ENCODE measurements around the gene FTO.

Gene FTO

GRCh38 chr16:53904533-53904932 lies 200.6 kb downstream of the FTO start:
- no peak for DNase-seq

DNA sequence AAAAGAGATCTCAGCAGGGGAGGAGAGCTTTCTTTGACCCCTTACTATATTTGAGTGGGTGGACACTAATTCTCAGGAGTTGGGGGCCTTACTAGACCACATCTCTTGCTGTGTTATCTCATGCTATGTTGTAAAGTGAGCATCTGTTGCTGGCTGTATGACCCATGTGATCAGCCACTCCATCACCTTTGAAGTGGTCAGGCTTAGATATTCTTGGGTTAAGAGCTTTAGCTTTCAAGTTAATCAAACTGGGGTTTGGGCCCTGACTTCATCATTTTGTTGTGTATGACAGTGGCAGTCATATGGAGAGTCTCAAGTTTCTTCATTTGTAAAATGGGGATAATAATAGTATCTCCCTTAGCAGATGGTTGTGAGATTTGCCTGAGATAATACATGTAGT lies 201.1 kb downstream of the FTO start:
- no peak for DNase-seq

DNA sequence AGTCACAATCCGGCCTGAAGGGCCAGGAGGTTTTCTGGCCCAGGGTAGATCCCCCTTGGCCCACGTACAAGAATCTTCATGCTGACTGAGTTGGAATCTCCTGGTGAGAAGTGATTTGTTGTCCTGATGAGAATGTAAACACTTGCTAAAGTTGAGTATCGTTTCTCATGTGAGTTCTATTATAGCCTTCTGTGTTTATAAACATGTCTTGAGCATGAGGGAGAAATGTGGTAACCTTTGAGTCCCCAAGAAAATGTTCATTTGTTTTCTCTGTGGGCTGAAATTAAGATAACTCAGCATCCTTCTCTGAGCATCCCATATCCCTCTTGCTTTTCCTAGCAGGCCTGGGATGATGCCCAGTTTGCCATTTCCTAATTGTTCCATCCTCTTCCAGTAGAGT lies 204.8 kb downstream of the FTO start:
- DNase-seq = no peak

- no peak for DNase-seq
These were observed 207.0 kb downstream of the FTO start for GRCh38 chr16:53910990-53911389.

GRCh38 chr16:53911513-53911912 lies 207.6 kb downstream of the FTO start:
- no peak for DNase-seq

DNA sequence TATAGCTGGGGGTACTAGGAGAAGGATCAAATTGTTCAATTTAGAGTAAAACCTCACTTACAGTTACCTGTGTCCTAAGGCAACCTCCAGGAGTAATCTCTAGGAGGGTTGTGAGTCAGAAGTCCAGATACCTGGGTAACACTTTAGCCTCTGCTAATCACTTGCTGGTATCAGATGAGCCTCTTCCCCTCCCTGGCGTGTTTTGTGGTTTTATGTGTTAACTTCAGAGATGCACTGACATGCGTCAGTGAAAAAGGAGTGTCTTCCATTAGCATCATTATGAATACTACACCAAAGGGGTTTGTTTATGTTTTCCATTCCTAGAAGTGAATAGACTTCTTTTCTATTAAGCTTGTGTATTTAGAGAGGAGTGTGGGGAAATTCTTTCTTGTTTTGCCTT lies 208.2 kb downstream of the FTO start:
- no peak for DNase-seq

DNA sequence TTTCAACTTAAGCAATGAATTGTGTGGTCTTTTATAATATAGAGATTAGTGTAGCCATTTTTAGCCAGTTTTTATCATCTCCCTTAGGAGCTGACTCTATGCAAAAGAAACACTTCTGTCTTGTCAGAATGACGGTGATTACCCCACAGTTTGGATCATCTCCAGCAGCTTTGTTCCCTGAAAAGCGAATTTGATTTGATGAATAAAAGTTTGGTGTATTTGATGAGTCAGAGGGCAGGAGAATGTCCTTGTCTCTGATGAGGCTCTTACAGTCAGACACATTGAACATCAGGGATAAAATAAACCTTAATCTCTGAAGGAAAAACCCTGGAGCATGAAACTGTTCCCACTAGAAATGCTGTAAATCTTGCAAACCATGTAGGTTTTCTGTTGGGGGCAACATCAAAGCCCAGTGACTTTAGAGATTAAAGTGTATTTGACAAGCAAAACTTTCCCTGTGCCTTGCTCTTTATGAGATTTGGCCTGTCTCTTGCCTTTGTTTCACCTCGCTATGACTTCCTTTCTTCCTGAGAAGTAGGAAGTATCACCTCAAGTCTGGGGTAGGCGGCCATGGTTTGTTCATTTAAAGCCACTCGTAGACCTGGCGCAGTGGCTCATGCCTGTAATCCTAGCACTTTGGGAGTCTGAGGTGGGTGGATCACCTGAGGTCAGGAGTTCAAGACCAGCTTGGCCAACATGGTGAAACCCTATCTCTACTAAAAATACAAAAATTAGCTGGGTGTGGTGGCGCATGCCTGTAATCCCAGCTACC lies 209.3 kb downstream of the FTO start:
- DNase-seq = peak; percentile 92

DNA sequence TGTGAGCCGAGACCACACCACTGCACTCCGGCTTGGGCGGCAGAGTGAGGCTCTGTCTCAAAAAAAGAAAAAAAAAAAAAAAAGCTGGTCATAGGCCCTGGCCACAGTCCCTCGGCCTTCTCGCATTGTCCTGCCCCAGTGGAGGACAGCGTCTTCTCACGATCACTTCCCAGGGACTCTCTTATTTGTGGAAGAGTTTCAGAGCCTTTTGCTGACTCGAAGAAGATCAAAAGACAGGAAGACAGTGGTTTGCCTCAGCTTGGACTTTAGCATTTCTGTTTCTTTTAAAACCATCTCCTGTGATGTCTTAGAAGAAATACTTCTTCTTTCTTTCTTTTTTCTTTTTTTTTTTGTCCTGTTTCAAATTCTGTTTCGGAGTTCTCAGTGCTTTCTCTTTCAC lies 210.0 kb downstream of the FTO start:
- DNase-seq = no peak

DNA sequence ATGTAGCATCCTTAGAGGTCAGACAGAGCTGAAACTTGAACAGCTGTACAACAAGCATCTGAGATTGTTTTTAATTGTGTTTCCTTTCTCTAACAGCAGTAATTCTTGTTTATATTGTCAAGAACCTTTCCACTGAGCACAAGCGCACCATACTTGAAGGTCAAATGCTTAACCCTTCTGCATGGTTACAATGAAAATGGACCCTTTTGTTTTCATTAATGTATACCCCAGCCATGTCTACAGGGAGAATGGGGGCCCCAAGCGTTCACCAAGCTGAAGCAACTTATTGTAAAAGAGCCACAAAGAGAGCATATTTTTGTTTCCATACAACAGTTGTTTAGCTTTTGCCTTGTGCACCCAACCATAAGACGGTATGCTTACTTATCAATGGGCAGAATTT lies 210.8 kb downstream of the FTO start:
- no peak for DNase-seq

GRCh38 chr16:53915452-53916160 lies 211.7 kb downstream of the FTO start:
- peak; percentile 53 for DNase-seq

DNA sequence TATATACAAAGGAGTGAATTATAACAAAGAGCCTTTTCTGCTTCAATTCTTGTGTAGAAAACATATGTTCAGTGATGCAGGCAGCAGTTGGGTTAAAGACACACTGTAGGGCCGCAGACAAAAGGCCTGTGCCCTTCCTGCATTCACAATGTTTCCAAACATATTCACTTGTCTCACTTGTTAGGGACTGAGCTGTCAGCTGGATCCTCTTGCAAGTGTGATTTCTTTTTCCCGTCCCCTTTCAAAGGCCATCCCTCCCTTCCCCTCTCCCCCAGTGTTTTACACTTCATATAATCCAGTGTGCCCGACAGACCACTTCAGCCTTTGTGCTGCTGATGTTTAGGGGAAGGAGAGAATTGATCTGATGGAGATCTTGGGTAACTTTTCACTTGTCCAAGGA lies 217.0 kb downstream of the FTO start:
- no peak for DNase-seq

- DNase-seq = no peak
These were observed 218.3 kb downstream of the FTO start for GRCh38 chr16:53922067-53922806.

DNA sequence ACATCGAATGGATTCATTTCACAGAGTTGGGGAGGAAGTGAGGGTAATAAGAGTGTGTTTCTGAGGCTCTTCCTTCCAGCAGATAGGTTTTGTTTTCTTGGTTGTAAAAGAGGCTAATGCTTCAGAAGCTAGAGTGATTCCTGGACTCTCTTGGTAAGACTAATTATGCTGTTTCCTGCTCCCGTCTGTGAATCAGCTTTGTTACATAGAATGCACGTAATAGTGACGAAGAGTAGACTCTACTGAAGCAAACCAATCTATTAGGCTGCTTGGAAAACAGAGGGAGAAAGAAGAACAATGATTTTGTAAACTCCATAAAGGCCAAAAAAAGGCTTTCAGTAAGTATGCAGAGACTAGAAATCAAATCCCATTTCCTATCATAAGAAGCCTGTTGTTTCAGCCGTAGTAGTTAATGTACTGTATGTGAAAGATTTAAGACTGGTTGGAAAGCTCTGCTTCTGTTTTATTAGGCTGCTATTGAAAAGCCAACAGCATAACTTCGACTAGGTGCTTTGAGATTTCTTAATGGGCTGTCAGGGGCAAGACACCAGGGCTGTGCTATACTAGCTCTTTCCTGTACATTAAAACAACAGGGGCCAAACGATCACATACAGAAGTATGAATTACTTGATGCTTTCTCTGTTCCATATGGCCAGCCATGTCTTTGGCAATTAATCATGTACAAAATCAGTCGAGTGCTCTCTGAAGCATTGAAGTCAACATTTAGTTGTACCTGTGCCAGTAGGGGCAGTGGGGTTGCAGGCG lies 219.0 kb downstream of the FTO start:
- DNase-seq = no peak

DNA sequence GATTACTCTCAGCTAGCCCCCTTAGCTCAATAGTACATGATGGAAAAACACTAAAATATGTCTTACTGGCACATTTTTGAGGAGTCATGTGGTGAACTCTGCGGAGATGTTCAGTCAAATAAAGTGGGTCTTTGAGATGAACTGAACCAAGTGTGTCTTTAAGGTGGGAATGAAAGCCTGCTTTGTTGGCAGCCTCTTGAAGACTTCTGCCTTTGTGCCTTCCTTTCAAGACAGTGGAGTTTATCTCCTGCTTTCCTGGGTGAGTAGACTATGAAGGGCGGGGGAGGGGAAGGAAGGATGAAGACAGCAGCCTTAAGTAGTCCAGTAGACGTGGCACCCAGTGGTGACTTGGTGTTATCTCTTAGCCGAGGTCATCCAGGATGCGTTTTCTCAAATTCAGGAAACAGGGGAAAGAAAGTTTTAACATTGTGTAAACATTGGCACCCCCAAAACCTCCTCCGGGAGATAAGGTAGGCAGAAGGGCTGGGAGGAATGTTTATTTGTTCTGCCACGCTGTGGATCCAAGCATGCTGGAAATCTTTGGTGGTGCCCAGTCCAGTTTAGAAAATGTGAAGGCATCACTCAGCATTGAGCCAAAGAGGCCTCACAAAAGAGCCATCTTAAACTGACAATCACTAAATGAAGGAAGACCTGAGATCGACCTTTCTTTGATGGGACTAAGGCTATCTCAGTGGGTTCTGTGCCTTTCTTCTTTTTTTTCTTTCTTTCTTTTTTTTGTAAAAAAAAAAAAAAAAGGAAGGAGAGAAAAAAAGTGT lies 220.6 kb downstream of the FTO start:
- DNase-seq = no peak

DNA sequence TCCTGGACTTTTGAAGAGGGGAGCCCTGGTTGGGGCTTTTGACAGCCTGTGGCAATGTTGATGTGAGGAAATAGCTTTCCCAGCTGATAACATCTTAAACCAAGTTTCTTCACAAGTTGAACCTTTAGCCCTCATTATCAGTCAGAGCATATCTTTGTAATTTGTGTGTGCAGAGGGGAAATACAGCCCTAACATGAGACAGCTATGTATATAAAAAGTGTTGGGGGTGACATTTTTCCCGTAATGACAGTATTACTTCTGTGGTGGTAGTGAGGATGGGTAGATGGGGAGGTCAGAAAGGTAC lies 221.1 kb downstream of the FTO start:
- DNase-seq = no peak

DNA sequence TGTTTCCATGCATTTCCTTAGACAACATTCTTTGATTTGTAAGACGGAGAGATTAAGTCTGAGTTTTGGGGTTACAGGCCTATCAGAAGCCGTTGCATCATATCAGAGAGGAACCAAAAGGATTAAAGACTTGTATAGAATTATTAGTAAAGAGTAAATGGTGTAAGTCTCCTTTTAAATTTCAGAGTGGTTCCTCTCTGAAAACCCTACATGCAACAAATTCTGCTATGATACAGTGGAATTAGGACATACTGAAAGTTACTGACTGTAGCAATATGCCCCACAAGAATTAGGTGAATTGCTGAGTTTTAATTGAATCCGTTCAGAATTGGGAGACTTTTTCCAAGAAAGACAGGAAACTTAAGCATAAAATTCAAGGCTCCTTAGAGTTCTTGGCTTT lies 221.6 kb downstream of the FTO start:
- DNase-seq = no peak

DNA sequence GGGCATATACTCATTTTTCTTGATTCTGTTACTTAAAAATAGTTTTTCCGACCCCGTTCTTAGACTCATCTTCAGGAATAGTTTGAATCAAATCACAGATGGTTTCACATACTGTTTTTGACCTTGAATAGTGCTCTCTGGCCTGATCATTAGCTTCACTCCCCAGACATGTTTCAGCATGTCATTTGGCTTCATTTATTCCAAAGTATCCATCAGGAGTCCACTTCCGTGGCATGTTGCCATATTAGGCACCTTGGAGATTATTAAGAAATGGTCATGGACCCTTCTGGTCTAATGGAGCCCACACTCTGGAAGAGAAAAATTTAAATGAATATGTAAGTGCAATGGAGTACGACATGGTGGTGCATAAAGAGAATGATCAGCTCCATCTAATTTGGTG lies 222.3 kb downstream of the FTO start:
- DNase-seq = no peak

- DNase-seq = no peak
These were observed 229.0 kb downstream of the FTO start for GRCh38 chr16:53932975-53933374.

GRCh38 chr16:53933407-53933806 lies 229.5 kb downstream of the FTO start:
- no peak for DNase-seq

GRCh38 chr16:53936052-53936451 lies 232.1 kb downstream of the FTO start:
- no peak for DNase-seq

- no peak for DNase-seq
These were observed 232.6 kb downstream of the FTO start for GRCh38 chr16:53936529-53936928.

DNA sequence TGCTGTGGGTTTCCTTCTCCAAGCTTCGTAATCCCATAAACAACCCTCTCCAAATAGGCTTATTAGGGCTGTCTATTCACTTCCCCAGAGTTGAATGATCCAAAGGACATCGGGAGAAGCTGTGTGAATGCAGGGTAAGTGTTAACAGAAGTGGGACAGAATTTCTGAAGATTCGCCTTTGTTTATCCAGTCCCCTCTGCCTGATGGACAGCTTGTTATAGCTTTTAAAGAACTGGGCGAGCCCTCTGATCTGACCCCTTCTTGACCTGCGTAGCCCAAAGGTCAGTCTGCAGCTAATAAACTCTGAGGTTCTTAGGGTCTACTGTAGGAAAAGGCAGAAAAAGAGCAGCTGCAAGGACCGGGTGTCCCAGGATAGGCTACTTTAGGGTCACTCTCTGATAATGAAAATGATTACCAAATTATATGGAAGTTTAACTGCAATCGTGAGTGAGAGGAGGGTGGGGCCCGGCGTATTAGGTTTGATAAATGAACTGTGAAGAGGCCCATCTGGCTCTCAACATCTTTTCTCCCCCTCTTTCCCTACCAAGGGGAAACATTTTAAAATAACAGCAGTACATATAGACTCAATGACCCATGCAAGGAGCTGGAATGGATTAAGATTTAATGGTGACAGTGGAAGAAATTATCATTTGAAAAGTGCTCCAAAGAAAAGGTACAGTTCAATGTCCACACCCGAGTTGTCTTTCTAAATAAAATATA lies 233.4 kb downstream of the FTO start:
- no peak for DNase-seq

Data from fibroblast of skin of scalp (primary cell).